ENCODE results near the gene STN1.

STN1 gene

DNA sequence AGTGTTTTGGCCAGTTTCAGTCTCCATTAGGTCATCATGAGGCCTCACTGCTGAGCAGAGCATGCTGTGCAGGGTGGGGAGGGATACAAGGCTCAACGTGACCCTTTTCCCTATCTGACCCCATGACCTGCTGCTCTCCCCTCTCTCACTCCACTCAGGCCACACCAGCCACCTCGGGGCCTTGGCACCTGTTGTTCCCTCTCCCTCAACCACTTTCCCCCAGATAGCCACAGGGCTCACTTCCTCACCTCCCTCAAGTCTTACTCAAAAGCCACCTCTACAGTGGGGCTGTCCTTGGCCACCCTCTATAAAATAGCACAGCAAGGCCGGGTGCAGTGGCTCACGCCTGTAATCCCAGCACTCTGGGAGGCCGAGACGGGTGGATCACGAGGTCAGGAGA, 76.5 kb downstream of the STN1 start:
- TF ChIP-seq, protein P1, sequence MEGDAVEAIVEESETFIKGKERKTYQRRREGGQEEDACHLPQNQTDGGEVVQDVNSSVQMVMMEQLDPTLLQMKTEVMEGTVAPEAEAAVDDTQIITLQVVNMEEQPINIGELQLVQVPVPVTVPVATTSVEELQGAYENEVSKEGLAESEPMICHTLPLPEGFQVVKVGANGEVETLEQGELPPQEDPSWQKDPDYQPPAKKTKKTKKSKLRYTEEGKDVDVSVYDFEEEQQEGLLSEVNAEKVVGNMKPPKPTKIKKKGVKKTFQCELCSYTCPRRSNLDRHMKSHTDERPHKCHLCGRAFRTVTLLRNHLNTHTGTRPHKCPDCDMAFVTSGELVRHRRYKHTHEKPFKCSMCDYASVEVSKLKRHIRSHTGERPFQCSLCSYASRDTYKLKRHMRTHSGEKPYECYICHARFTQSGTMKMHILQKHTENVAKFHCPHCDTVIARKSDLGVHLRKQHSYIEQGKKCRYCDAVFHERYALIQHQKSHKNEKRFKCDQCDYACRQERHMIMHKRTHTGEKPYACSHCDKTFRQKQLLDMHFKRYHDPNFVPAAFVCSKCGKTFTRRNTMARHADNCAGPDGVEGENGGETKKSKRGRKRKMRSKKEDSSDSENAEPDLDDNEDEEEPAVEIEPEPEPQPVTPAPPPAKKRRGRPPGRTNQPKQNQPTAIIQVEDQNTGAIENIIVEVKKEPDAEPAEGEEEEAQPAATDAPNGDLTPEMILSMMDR (IDR thresholded peaks at IDR 0.05; ENCODE audit: insufficient read depth, low read length, poor library complexity, severe bottlenecking): no peak
- no peaks in the 10 kb centered on the region; the same call in 1 of the 2 replicates for H3K27me3 ChIP-seq (replicated peaks; ENCODE audit: control insufficient read depth, insufficient read depth, low read length)
- H3K4me3 ChIP-seq (replicated peaks; ENCODE audit: low read depth, low read length): no peak overlapping the region
- no peaks in the 10 kb centered on the region for H3K36me3 ChIP-seq (ENCODE audit: control insufficient read depth, insufficient read depth, low read length)
- DNase-seq (ENCODE audit: extremely low read depth, insufficient read length): no peak

DNA sequence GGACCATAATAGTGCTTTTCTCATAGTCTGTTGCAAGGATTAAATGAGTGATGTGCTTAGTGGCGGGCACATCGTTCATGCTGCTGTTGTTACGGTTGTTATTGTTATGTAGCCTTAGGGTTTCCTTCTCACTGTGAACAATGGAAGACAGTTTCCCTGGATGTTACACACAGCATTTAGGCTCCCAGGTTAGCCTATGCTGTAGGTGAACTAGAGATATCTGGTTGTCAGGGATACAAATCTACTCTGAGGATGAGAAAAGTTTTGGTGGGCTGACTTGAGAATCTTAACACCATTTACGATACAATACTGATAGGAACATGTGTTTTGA, 77.3 kb downstream of the STN1 start:
- TF ChIP-seq, protein P1 (IDR thresholded peaks at IDR 0.05; ENCODE audit: insufficient read depth, low read length, poor library complexity, severe bottlenecking): no peak
- H3K4me3 ChIP-seq (replicated peaks; ENCODE audit: low read depth, low read length): no peak overlapping the region
- no peaks in the 10 kb centered on the region; the same call in 1 of the 2 replicates for H3K27me3 ChIP-seq (replicated peaks; ENCODE audit: control insufficient read depth, insufficient read depth, low read length)
- no peak for DNase-seq (ENCODE audit: extremely low read depth, insufficient read length)
- H3K36me3 ChIP-seq (ENCODE audit: control insufficient read depth, insufficient read depth, low read length): no peaks in the 10 kb centered on the region

DNA sequence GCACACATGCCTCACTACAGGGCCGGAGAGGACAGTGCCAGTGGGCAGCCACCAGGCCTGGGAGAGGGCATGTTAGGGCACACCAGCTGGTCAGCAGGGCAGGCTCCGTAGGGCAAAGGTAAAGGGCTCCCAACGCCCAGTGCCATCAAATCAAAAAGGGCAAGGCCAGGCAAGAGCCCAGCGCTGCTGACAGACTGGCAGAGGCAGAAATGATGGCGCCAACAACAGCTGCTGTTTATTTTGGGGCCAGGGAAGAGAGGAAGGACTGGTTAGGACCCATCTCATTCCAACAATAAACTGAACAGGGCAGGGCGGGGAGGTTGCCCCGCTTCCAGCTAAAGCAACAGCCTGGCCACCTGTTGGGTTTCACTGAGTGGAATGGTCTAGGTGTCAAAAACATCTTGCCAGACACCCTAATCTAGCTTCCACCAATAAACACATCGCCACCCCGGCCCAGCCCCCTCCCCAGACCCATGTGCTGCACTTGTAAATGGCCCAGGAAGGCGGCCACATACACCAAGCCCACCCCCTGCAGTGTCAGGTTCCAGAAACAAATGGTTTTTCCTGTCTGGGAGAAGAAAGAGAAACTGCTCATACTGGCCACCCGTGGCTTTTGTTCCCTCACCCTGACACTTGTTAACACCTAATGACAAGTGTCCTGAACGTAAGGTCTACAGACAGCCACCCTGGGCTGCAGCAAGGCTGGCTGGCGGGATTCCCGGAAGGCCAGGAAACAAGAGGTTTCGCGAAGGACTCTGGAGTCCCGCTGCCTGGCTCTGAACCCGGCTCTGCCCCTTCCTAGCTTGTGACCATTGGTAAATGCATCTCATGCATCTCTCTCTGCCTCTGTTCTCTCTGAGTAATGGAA, 77.9 kb downstream of the STN1 start:
- no peaks in the 10 kb centered on the region for H3K36me3 ChIP-seq (ENCODE audit: control insufficient read depth, insufficient read depth, low read length)
- no peaks in the 10 kb centered on the region; the same call in 1 of the 2 replicates for H3K27me3 ChIP-seq (replicated peaks; ENCODE audit: control insufficient read depth, insufficient read depth, low read length)
- no peak overlapping the region for H3K4me3 ChIP-seq (replicated peaks; ENCODE audit: low read depth, low read length)
- TF ChIP-seq, protein P1 (IDR thresholded peaks at IDR 0.05; ENCODE audit: insufficient read depth, low read length, poor library complexity, severe bottlenecking): no peak
- DNase-seq (ENCODE audit: extremely low read depth, insufficient read length): no peak

DNA sequence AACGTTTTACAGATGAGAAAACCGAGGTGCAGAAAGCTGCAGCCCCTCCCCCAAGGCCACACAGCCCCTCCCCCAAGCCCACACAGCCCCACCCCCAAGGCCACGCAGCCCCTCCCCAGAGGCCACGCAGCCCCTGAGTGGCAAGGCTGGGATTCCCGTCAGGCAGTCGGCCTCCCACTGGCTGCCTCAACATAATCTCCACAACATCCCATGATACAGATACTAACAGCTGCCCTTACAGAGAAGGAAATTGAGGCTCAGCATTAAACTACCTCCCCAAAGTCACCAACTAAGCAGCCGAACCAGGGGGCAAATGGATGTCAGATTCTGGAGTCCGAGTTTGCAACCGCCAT, 78.5 kb downstream of the STN1 start:
- Histone ChIP-seq H3K36me3 (ENCODE audit: control insufficient read depth, insufficient read depth, low read length) (no peaks in the 10 kb centered on the region), H3K4me3 (replicated peaks; ENCODE audit: low read depth, low read length) (no peak overlapping the region), H3K27me3 (replicated peaks; ENCODE audit: control insufficient read depth, insufficient read depth, low read length) (no peaks in the 10 kb centered on the region; the same call in 1 of the 2 replicates)
- TF ChIP-seq, protein P1 (IDR thresholded peaks at IDR 0.05; ENCODE audit: insufficient read depth, low read length, poor library complexity, severe bottlenecking): no peak
- DNase-seq (ENCODE audit: extremely low read depth, insufficient read length): no peak

DNA sequence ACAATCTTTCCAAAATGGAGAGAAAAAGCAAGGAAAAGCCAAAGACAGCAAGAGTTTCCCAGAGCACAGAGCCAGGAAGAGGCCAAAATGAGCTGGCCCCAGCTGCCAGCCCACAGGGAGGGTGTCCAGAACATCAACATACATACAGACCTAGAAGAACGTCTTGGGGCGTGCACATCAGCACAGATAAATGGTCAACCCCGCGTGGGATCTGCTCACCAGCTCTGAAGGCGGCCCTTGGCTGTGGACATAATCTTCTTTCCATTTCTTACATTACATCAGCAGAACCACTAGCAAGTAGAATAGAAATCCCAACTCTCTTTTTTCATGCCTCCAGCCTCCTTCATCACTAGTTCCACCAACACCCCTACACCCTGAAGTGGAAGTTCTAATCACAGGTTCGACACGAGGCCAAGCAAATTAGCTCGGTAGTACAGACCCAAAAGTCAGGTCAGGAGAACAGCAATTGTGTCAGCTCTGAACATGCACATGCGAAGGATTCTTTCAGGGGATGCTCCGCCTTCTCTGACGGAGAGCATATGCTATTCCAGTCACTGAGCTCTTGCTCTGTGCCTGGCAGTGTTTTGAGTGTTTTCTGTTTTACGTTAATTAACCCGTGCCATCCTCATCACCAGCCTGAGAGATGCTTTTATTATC, 79.0 kb downstream of the STN1 start:
- no peak for DNase-seq (ENCODE audit: extremely low read depth, insufficient read length)
- TF ChIP-seq, protein P1 (IDR thresholded peaks at IDR 0.05; ENCODE audit: insufficient read depth, low read length, poor library complexity, severe bottlenecking): no peak

More for the DNA sequence above, 79.0 kb downstream of the STN1 start:
- no peak overlapping the region for H3K4me3 ChIP-seq (replicated peaks; ENCODE audit: low read depth, low read length)
- no peaks in the 10 kb centered on the region; the same call in 1 of the 2 replicates for H3K27me3 ChIP-seq (replicated peaks; ENCODE audit: control insufficient read depth, insufficient read depth, low read length)
- H3K36me3 ChIP-seq (ENCODE audit: control insufficient read depth, insufficient read depth, low read length): no peaks in the 10 kb centered on the region
